H1 (cell line): ENCODE results near the gene DET1. TPM values are rescaled to one million over a fixed set of nuclear protein-coding genes. Genes with fewer than 3 reads are reported as not detected.

Source experiments
- CTCF ChIA-PET: fragments of 300-600 bp; sonication (Branson Sonifier 250); formaldehyde crosslinking; loops from one replicate; lab custom pipeline; 2021; ENCODE audit not compliant: partially characterized antibody; lab: Charles Lee
- POLR2A ChIA-PET: fragments of 300-600 bp; sonication (Branson Sonifier 250); formaldehyde crosslinking; loops from one replicate; lab custom pipeline; 2021; ENCODE audit warnings: inconsistent platforms; ENCODE audit not compliant: partially characterized antibody; lab: Charles Lee
- DNase-seq, 2 experiments: peaks; one replicate each; pipeline versions ENCODE4 v3.0.0 to v3.0.0-alpha.2; 2010 to 2022; ENCODE audit warnings: low spot score in 2 of 2, low read depth in 1 of 2, mixed read lengths in 1 of 2
- FAIRE-seq: peaks from 2 replicates; lab custom pipeline; 2011; peaks lifted over from hg19 to GRCh38; lab: Jason Lieb, UNC
- H2AFZ ChIP-seq: 2 replicates; pipeline ENCODE4 v1.8.1; 2012; ENCODE audit warnings: low read length, inconsistent platforms
- H2AK5ac ChIP-seq: 2 replicates; pipeline ENCODE4 v1.6.1; 2013; ENCODE audit warnings: low read depth, low read length
- H2BK120ac ChIP-seq: replicated peaks from 2 replicates; pipeline ENCODE3; 2013; ENCODE audit warnings: low read depth, low read length, inconsistent platforms
- H2BK12ac ChIP-seq: 2 replicates; pipeline ENCODE4 v1.6.1; 2013; ENCODE audit warnings: low read depth, low read length
- H2BK15ac ChIP-seq: 2 replicates; pipeline ENCODE4 v1.6.1; 2013; ENCODE audit warnings: low read length
- H2BK20ac ChIP-seq: 2 replicates; pipeline ENCODE4 v1.6.1; 2013; ENCODE audit warnings: low read length
- H2BK5ac ChIP-seq: 2 replicates; pipeline ENCODE4 v1.6.1; 2013; ENCODE audit warnings: low read depth, low read length
- H3K14ac ChIP-seq: 2 replicates; pipeline ENCODE4 v1.6.1; 2013; ENCODE audit warnings: inconsistent platforms; ENCODE audit not compliant: insufficient read length
- H3K18ac ChIP-seq: 2 replicates; pipeline ENCODE4 v1.6.1; 2013; ENCODE audit warnings: low read length; ENCODE audit errors: extremely low read depth
- H3K23ac ChIP-seq: 2 replicates; pipeline ENCODE4 v1.6.1; 2013; ENCODE audit warnings: inconsistent platforms; ENCODE audit not compliant: insufficient read length
- H3K23me2 ChIP-seq: 2 replicates; pipeline ENCODE4 v1.6.1; 2013; ENCODE audit warnings: low read depth, low read length
- H3K27ac ChIP-seq: 2 replicates; pipeline ENCODE4 v1.6.1; 2011; ENCODE audit warnings: low read depth, low read length, inconsistent platforms
- H3K27me3 ChIP-seq, 4 experiments: replicated peaks in 1 of 4; 1 replicate in 1 of 4; 2 replicates in 3 of 4; pipeline versions ENCODE4 v1.6.1 to v1.8.1; 2011 to 2013; ENCODE audit warnings: low read length in 3 of 4, mild to moderate bottlenecking in 3 of 4, inconsistent platforms in 2 of 4, mixed read lengths in 2 of 4, moderate library complexity in 1 of 4; ENCODE audit not compliant: control insufficient read depth in 3 of 4, insufficient read depth in 3 of 4; ENCODE audit errors: extremely low read depth in 1 of 4
- H3K36me3 ChIP-seq, 4 experiments: 2 replicates each; pipeline versions ENCODE4 v1.6.1 to v1.8.1; 2011 to 2013; ENCODE audit warnings: mild to moderate bottlenecking in 4 of 4, low read length in 3 of 4, moderate library complexity in 2 of 4, control low read depth in 1 of 4, inconsistent platforms in 1 of 4; ENCODE audit not compliant: insufficient read depth in 4 of 4, control insufficient read depth in 2 of 4
- H3K4ac ChIP-seq: replicated peaks from 2 replicates; pipeline ENCODE3; 2013; ENCODE audit warnings: low read length, low read depth, mixed read lengths, inconsistent platforms; ENCODE audit not compliant: insufficient read length
- H3K4me1 ChIP-seq, 4 experiments: replicated peaks in 1 of 4; 1 replicate in 1 of 4; 2 replicates in 3 of 4; pipeline versions ENCODE4 v1.6.1 to v1.8.1; 2011 to 2013; ENCODE audit warnings: low read length in 3 of 4, inconsistent platforms in 2 of 4, mixed read lengths in 1 of 4; ENCODE audit not compliant: insufficient read depth in 4 of 4, control insufficient read depth in 3 of 4
- H3K4me2 ChIP-seq, 2 experiments: 2 replicates each; pipeline versions ENCODE4 v1.6.1 to v1.8.1; 2011 to 2013; ENCODE audit warnings: low read depth in 2 of 2, low read length in 2 of 2, control low read depth in 1 of 2, inconsistent platforms in 1 of 2, mild to moderate bottlenecking in 1 of 2; ENCODE audit not compliant: insufficient read depth in 1 of 2
- H3K4me3 ChIP-seq, 4 experiments: fragments of 200-600, 300-600 bp in 1 of 4; sonication (generic), shearing (Covaris generic), sonication (Bioruptor Twin) in 1 of 4; 2 replicates each; pipeline versions ENCODE4 v1.5.1 to v1.8.1; 2011 to 2016; ENCODE audit warnings: low read length in 4 of 4, low read depth in 3 of 4, control low read depth in 2 of 4, inconsistent platforms in 2 of 4, mild to moderate bottlenecking in 2 of 4, mixed read lengths in 1 of 4, moderate library complexity in 1 of 4; ENCODE audit not compliant: insufficient read depth in 2 of 4; ENCODE audit errors: extremely low read depth in 1 of 4
- H3K56ac ChIP-seq: replicated peaks from 2 replicates; pipeline ENCODE3; 2013; ENCODE audit warnings: low read depth, mild to moderate bottlenecking, mixed read lengths, low read length, inconsistent platforms; ENCODE audit not compliant: insufficient read length
- H3K79me1 ChIP-seq: 2 replicates; pipeline ENCODE4 v1.6.1; 2013; ENCODE audit warnings: low read depth, low read length, control low read depth
- H3K79me2 ChIP-seq, 2 experiments: 2 replicates each; pipeline versions ENCODE4 v1.6.1 to v1.8.1; 2012 to 2013; ENCODE audit warnings: low read length in 2 of 2, mild to moderate bottlenecking in 2 of 2, inconsistent platforms in 1 of 2; ENCODE audit not compliant: insufficient read depth in 2 of 2, control insufficient read depth in 1 of 2
- H3K9ac ChIP-seq, 4 experiments: replicated peaks in 1 of 4; 1 replicate in 1 of 4; 2 replicates in 3 of 4; pipeline versions ENCODE4 v1.6.1 to v1.8.1; 2011 to 2013; ENCODE audit warnings: low read depth in 3 of 4, low read length in 3 of 4, control low read depth in 2 of 4, mild to moderate bottlenecking in 2 of 4, moderate library complexity in 2 of 4, inconsistent platforms in 1 of 4; ENCODE audit errors: extremely low read depth in 1 of 4
- H3K9me3 ChIP-seq, 2 experiments: 2 replicates each; pipeline versions ENCODE4 v1.6.1 to v1.8.1; 2012 to 2013; ENCODE audit warnings: mild to moderate bottlenecking in 2 of 2, moderate library complexity in 2 of 2, control low read depth in 1 of 2, inconsistent platforms in 1 of 2, low read depth in 1 of 2, low read length in 1 of 2, mixed read lengths in 1 of 2; ENCODE audit not compliant: insufficient read depth in 2 of 2
- H4K20me1 ChIP-seq, 2 experiments: replicated peaks in 1 of 2; 2 replicates each; pipeline versions ENCODE3 to v1.8.1; 2011 to 2013; ENCODE audit warnings: inconsistent platforms in 2 of 2, low read length in 2 of 2, mild to moderate bottlenecking in 1 of 2; ENCODE audit not compliant: insufficient read depth in 2 of 2, control insufficient read depth in 1 of 2
- H4K5ac ChIP-seq: 2 replicates; pipeline ENCODE4 v1.6.1; 2013; ENCODE audit warnings: low read length, low read depth, mixed read lengths, inconsistent platforms; ENCODE audit not compliant: insufficient read length
- H4K8ac ChIP-seq: 2 replicates; pipeline ENCODE4 v1.8.0; 2013; ENCODE audit warnings: mild to moderate bottlenecking, moderate library complexity, low read length, inconsistent platforms; ENCODE audit not compliant: insufficient read depth; ENCODE audit errors: extremely low read depth
- H4K91ac ChIP-seq: replicated peaks from 2 replicates; pipeline ENCODE3; 2013; ENCODE audit warnings: low read length, mixed read lengths, inconsistent platforms; ENCODE audit not compliant: insufficient read length
- CHD2 ChIP-seq: IDR thresholded peaks from 2 replicates; pipeline ENCODE4 v1.6.1; 2012; ENCODE audit warnings: low read length, improper control_type of control experiment
- WGBS, 2 experiments: shearing (Covaris generic) in 1 of 2; methylation state at CpG; one replicate each; pipeline versions ENCODE4 v1.1.6 to v1.1.7; 2013 to 2015; ENCODE audit warnings: low lambda C conversion rate in 2 of 2, mixed read lengths in 2 of 2, inconsistent platforms in 1 of 2, low coverage in 1 of 2, missing lambda C conversion rate in 1 of 2; ENCODE audit not compliant: insufficient replicate concordance in 2 of 2, insufficient coverage in 1 of 2, insufficient read length in 1 of 2; ENCODE audit errors: extremely low coverage in 1 of 2, missing lambda C conversion rate in 1 of 2; 5-methylcytosine and 5-hydroxymethylcytosine counted together
- polyA plus RNA-seq, 7 experiments: library from polyadenylated mRNA; depleted of rRNA in 3 of 7; stranded (reverse) in 5 of 7; unstranded in 2 of 7; fragments of >200 nt in 5 of 7; fragments of 200-250 nt in 2 of 7; gene quantifications; 1 replicate in 5 of 7; 2 replicates in 1 of 7; 4 replicates in 1 of 7; pipeline versions ENCODE4 v1.2.1 to v1.2.3, GENCODE V29; 2011 to 2013; ENCODE audit warnings: missing spikeins in 2 of 7, mixed read lengths in 2 of 7
- total RNA-seq: library from RNA; stranded (reverse); fragmentation: NEBNext Ultra II Directional; extraction: Animal tissue kit (Norgen Biotek cat#: 25700); gene quantifications from 2 replicates; pipeline ENCODE4 v1.2.1, GENCODE V29; 2021

DET1 gene
- total and polyA plus RNA-seq, 2 of the 8 experiments (the other 6 are each of a cell fraction or from before 2014, with no cell fraction given): 5.4 to 8.5 TPM

DNA sequence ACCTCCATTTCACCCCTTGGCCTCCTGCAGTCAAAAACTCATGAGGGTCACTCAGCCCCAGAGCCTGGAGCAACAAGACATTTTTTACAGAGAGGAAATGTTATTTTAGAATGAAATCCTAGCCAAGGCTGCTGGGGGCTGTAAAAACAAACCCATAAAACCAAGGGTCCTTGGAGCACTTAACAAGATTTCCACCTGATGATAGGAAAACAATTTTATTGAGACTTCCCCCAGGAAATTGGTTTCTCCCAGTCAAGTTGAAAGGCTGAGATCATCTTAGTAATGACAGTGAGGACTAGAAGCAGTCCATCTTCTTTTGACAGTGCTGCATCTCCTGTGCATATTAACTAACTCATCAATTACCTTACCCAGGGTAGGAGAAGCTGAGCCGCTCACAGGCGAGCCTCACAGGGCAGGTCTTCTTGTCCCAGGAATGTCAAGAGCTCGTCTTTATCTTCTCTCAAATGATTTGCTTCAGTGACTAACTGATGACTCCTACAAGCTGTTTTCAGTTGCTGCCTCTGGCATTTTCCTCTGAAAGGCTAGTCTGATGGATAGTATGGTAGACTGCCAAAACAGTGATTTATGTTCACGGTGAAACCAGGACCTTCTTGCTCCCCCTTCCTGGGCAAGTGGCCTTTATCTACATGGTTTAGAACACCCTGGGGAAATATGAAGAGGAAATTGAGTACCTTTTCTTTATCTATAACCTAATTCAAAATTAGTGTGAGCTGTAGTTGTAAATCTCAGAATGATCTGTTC lies 40.1 kb upstream of the DET1 start:
- Histone ChIP-seq H2BK5ac (no peak overlapping the region), H3K27ac (no peak overlapping the region), H3K56ac (no peak overlapping the region), H4K8ac (no peak overlapping the region), H3K4ac (no peak overlapping the region), H4K20me1 (no peaks in the 10 kb centered on the region), H3K36me3 (no peaks in the 10 kb centered on the region), H2BK20ac (no peak overlapping the region), H4K5ac (no peak overlapping the region), H3K4me3 (no peak overlapping the region), H2AFZ (no peak overlapping the region), H3K14ac (no peak overlapping the region), H2AK5ac (no peak overlapping the region), H3K23me2 (no peaks in the 10 kb centered on the region), H3K79me1 (no peaks in the 10 kb centered on the region), H4K91ac (no peak overlapping the region), H3K23ac (no peak overlapping the region), H3K9me3 (no peaks in the 10 kb centered on the region), H3K9ac (no peak overlapping the region), H3K18ac (no peak overlapping the region), H3K27me3 (no peaks in the 10 kb centered on the region), H3K4me2 (no peak overlapping the region), H2BK15ac (no peak overlapping the region), H3K79me2 (no peaks in the 10 kb centered on the region), H2BK12ac (no peak overlapping the region), H3K4me1 (no peaks in the 10 kb centered on the region), H2BK120ac (no peak overlapping the region)
- no peak for DNase-seq
- no peak for TF ChIP-seq CHD2
- WGBS, 2 experiments: 82% methylated on average over 4 of the region's 4 CpGs; no CpG with 5 or more reads in 1 of the 2 experiments
- ChIA-PET POLR2A (interaction anchor here (1.0 kb wide), 1 partner anchor 42 kb away, joined by 4 read pairs; no protein-coding TSS in a partner anchor), CTCF (interaction anchor here (0.6 to 1.0 kb wide), 3 partner anchors 18 to 300 kb away, joined by 3 to 5 read pairs (median 3); no protein-coding TSS in a partner anchor)
- no peak for FAIRE-seq
